HAP-1 (cell line): ENCODE data around the gene NADSYN1.

Experiments used
- DNase-seq, 2 experiments: peaks; one replicate each; pipeline ENCODE4 v3.0.0-alpha.2; 2016 to 2020; ENCODE audit warnings: low spot score in 2 of 2
- H3K27me3 ChIP-seq: fragments of 250-450 bp; sonication (Bioruptor Pico); 2 replicates; pipeline ENCODE4 v1.5.1; 2020; ENCODE audit warnings: low read depth, mild to moderate bottlenecking, moderate library complexity
- H3K36me3 ChIP-seq: fragments of 250-450 bp; sonication (Bioruptor Pico); replicated peaks from 2 replicates; pipeline ENCODE4 v1.5.1; 2020; ENCODE audit warnings: mild to moderate bottlenecking
- H3K4me1 ChIP-seq: fragments of 250-450 bp; sonication (Bioruptor Pico); 2 replicates; pipeline ENCODE4 v1.5.1; 2020; ENCODE audit warnings: mild to moderate bottlenecking
- H3K4me3 ChIP-seq: fragments of 250-450 bp; sonication (Bioruptor Pico); 2 replicates; pipeline ENCODE4 v1.5.1; 2020; ENCODE audit warnings: mild to moderate bottlenecking, moderate library complexity
- H3K9me3 ChIP-seq: fragments of 250-450 bp; sonication (Bioruptor Pico); 2 replicates; pipeline ENCODE4 v1.5.1; 2020; ENCODE audit warnings: mild to moderate bottlenecking, moderate library complexity
- in situ Hi-C: fragments of 300-500 bp; cut with MboI; formaldehyde crosslinking; loops from 3 replicates; pipeline ENCODE4 v1.14.3; 2020; ENCODE audit warnings: low sequenced_read_pairs, inconsistent platforms, mixed read lengths

The NADSYN1 gene

DNA sequence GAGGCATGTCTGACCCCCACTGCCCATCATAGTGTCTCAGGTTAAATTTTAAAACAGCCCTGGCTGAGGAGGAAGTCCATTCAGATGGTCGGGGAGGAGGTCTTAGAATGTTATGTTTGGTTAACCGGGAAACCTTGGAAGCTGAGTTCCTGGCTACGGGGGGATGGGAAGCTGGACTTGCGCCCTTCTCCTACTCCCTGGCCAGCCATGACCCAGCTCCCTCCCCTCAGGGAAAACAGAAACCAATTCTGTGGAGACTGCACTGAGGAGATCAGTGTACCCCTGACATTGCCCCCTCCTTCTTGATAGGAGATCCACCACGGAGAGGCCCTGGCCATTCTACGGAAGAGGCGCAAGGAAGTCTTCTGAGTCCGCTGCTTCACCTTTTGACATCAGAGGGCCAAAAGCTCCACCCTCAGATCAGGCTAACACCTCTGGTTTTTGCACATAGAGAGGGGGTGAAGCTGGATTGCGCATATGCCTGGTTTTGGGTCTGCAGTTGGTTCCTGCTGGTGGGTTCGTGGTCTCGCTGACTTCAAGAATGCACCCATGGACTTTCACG, 92.5 kb downstream of the NADSYN1 start:
- H3K9me3 ChIP-seq = no peaks in the 10 kb centered on the region
- H3K4me1 ChIP-seq = no peaks in the 10 kb centered on the region
- in situ Hi-C loops = no loop called here
- H3K27me3 ChIP-seq = no peaks in the 10 kb centered on the region
- H3K4me3 ChIP-seq = no peak overlapping the region
- H3K36me3 ChIP-seq = no peaks in the 10 kb centered on the region
- no peak for DNase-seq

DNA sequence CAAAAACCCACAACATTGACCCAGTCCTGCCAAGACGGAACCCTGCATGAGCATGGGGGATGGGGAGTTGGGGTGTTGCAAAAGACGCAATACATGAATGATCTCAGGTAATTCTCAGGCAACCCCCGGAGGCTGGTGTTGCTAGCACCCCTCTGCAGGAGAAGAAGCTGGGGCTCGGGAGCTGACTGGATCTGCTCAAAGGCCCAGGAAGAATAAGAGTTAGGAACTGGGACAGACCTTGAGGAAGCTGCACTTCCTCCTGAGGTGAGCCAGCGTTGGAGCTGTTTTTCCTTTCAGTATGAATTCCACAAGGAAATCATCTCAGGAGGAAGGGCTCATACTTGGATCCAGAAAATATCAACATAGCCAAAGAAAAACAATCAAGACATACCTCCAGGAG, 95.1 kb downstream of the NADSYN1 start, which contains the start of gene KRTAP5-9:
Gene KRTAP5-9, plus strand, starts transcription at position 301 of the 400 bp plus-strand sequence. CDS start 238 bp downstream, outside the sequence.
- Histone ChIP-seq H3K4me3 (no peak within 1 kb of the TSS), H3K9me3 (no peaks in the 10 kb centered on the region), H3K4me1 (no peaks in the 10 kb centered on the region), H3K36me3 (no peaks in the 10 kb centered on the region), H3K27me3 (no peaks in the 10 kb centered on the region)
- in situ Hi-C loops = no loop called here
- DNase-seq = no peak

DNA sequence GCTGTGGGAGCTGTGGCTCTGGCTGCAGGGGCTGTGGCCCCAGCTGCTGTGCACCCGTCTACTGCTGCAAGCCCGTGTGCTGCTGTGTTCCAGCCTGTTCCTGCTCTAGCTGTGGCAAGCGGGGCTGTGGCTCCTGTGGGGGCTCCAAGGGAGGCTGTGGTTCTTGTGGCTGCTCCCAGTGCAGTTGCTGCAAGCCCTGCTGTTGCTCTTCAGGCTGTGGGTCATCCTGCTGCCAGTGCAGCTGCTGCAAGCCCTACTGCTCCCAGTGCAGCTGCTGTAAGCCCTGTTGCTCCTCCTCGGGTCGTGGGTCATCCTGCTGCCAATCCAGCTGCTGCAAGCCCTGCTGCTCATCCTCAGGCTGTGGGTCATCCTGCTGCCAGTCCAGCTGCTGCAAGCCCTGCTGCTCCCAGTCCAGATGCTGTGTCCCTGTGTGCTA, 95.7 kb downstream of the NADSYN1 start:
- in situ Hi-C loops = no loop called here
- H3K9me3 ChIP-seq = no peaks in the 10 kb centered on the region
- no peak overlapping the region for H3K4me3 ChIP-seq
- DNase-seq = no peak
- no peaks in the 10 kb centered on the region for H3K27me3 ChIP-seq
- H3K4me1 ChIP-seq = no peaks in the 10 kb centered on the region
- no peaks in the 10 kb centered on the region for H3K36me3 ChIP-seq
